Suprapubic skin (tissue), 4 donors: ENCODE data around the gene CD48. TPM values are rescaled to one million over a fixed set of nuclear protein-coding genes. Genes with fewer than 3 reads are reported as not detected.

Experiments
- DNase-seq, 2 donors: peaks; one replicate each; pipeline ENCODE4 v3.0.0-alpha.2; 2019; ENCODE audit warnings: low spot score in 2 of 2
- H3K27ac ChIP-seq: fragments of 200-600 bp; sonication (generic); one replicate; pipeline ENCODE4 v1.5.1; 2019
- H3K27me3 ChIP-seq: fragments of 200-600 bp; sonication (generic); one replicate; pipeline ENCODE4 v1.5.1; 2019
- H3K36me3 ChIP-seq: fragments of 200-600 bp; sonication (generic); one replicate; pipeline ENCODE4 v1.5.1; 2019
- H3K4me1 ChIP-seq: fragments of 200-600 bp; sonication (generic); one replicate; pipeline ENCODE4 v1.5.1; 2019
- H3K4me3 ChIP-seq: fragments of 200-600 bp; sonication (generic); one replicate; pipeline ENCODE4 v1.5.1; 2019; ENCODE audit warnings: mild to moderate bottlenecking
- H3K9me3 ChIP-seq: fragments of 200-600 bp; sonication (generic); one replicate; pipeline ENCODE4 v1.5.1; 2019
- CTCF ChIP-seq, 2 donors: fragments of 200-600 bp in 1 of 2; fragments of 450-650 bp in 1 of 2; sonication (generic) in 1 of 2; IDR thresholded peaks; one replicate each; pipeline ENCODE4 v1.5.1; 2016 to 2019; ENCODE audit warnings: antibody characterized with exemption in 2 of 2, mild to moderate bottlenecking in 1 of 2, moderate library complexity in 1 of 2
- EP300 ChIP-seq: sonication (generic); formaldehyde crosslinking; IDR thresholded peaks from one replicate; pipeline ENCODE4 v1.6.1; 2017; ENCODE audit warnings: antibody characterized with exemption
- POLR2A ChIP-seq, 2 donors: fragments of 450-650 bp; IDR thresholded peaks; one replicate each; pipeline ENCODE4 v1.6.1; 2017; ENCODE audit warnings: antibody characterized with exemption in 2 of 2, mild to moderate bottlenecking in 2 of 2, moderate library complexity in 2 of 2
- POLR2AphosphoS5 ChIP-seq, 3 donors: sonication (generic); formaldehyde crosslinking; IDR thresholded peaks; one replicate each; pipeline ENCODE4 v1.6.1; 2017; ENCODE audit warnings: antibody characterized with exemption in 3 of 3
- WGBS: methylation state at CpG from one replicate; pipeline ENCODE4 v1.1.5; 2018; 5-methylcytosine and 5-hydroxymethylcytosine counted together
- total RNA-seq, 4 donors: library from RNA; depleted of rRNA; stranded (reverse); fragments of >200 nt; gene quantifications; one replicate each; pipeline ENCODE4 v1.1.0, GENCODE V29; 2016

CD48 gene
- total RNA-seq, 4 donors from 2014 or later: 0.60 to 1.6 (median 1.0) TPM; not detected in 1

- Histone ChIP-seq H3K27ac (no peak overlapping the region), H3K36me3 (no peaks in the 10 kb centered on the region), H3K4me3 (no peak overlapping the region), H3K9me3 (no peaks in the 10 kb centered on the region), H3K4me1 (no peaks in the 10 kb centered on the region), H3K27me3 (no peaks in the 10 kb centered on the region)
- TF ChIP-seq EP300 (no peak), CTCF (IDR thresholded peaks at IDR 0.05) (no peak), POLR2AphosphoS5 (IDR thresholded peaks at IDR 0.05) (no peak), POLR2A (IDR thresholded peaks at IDR 0.05) (no peak)
- 47% methylated on average over 1 of the region's 1 CpG for WGBS
- no peak for DNase-seq
These were observed 33.9 kb upstream of the CD48 start for GRCh38 chr1:160745551-160745950.

- no peaks in the 10 kb centered on the region for H3K27me3 ChIP-seq
- DNase-seq: no peak
- no peaks in the 10 kb centered on the region for H3K36me3 ChIP-seq
- H3K4me1 ChIP-seq: no peaks in the 10 kb centered on the region
- WGBS: 72% methylated on average over 5 of the region's 5 CpGs
- no peaks in the 10 kb centered on the region for H3K9me3 ChIP-seq
- no peak overlapping the region for H3K27ac ChIP-seq
- no peak overlapping the region for H3K4me3 ChIP-seq
- TF ChIP-seq POLR2AphosphoS5 (IDR thresholded peaks at IDR 0.05) (no peak), POLR2A (IDR thresholded peaks at IDR 0.05) (no peak), EP300 (no peak), CTCF (IDR thresholded peaks at IDR 0.05) (no peak)
These were observed 33.4 kb upstream of the CD48 start for GRCh38 chr1:160744852-160745520.

- no peaks in the 10 kb centered on the region for H3K27me3 ChIP-seq
- TF ChIP-seq POLR2AphosphoS5 (IDR thresholded peaks at IDR 0.05) (no peak), POLR2A (IDR thresholded peaks at IDR 0.05) (no peak), EP300 (no peak), CTCF (IDR thresholded peaks at IDR 0.05) (no peak)
- H3K4me1 ChIP-seq: no peaks in the 10 kb centered on the region
- WGBS: 72% methylated on average over 7 of the region's 7 CpGs
- H3K4me3 ChIP-seq: no peak overlapping the region
- DNase-seq: no peak
- H3K36me3 ChIP-seq: no peaks in the 10 kb centered on the region
- H3K27ac ChIP-seq: no peak overlapping the region
- no peaks in the 10 kb centered on the region for H3K9me3 ChIP-seq
These were observed 32.7 kb upstream of the CD48 start for GRCh38 chr1:160744199-160744851.

GRCh38 chr1:160743266-160743665, 31.6 kb upstream of the CD48 start:
- Histone ChIP-seq H3K9me3 (no peaks in the 10 kb centered on the region), H3K36me3 (no peaks in the 10 kb centered on the region), H3K4me3 (no peak overlapping the region), H3K4me1 (no peaks in the 10 kb centered on the region), H3K27ac (no peak overlapping the region), H3K27me3 (no peaks in the 10 kb centered on the region)
- WGBS: 82% methylated on average over 3 of the region's 3 CpGs
- no peak for DNase-seq
- TF ChIP-seq EP300 (no peak), POLR2A (IDR thresholded peaks at IDR 0.05) (no peak), CTCF (IDR thresholded peaks at IDR 0.05) (no peak), POLR2AphosphoS5 (IDR thresholded peaks at IDR 0.05) (no peak)

- no peaks in the 10 kb centered on the region for H3K9me3 ChIP-seq
- H3K27ac ChIP-seq: no peak overlapping the region
- no peaks in the 10 kb centered on the region for H3K36me3 ChIP-seq
- DNase-seq: no peak
- no peaks in the 10 kb centered on the region for H3K4me1 ChIP-seq
- H3K27me3 ChIP-seq: no peaks in the 10 kb centered on the region
- WGBS: 83% methylated on average over 8 of the region's 8 CpGs
- no peak overlapping the region for H3K4me3 ChIP-seq
- TF ChIP-seq EP300 (no peak), POLR2AphosphoS5 (IDR thresholded peaks at IDR 0.05) (no peak), POLR2A (IDR thresholded peaks at IDR 0.05) (no peak), CTCF (IDR thresholded peaks at IDR 0.05) (no peak)
These were observed 31.0 kb upstream of the CD48 start for GRCh38 chr1:160742428-160743127.
